PC-9 (cell line): ENCODE results near the gene SEC14L1.

Experiments used
- CTCF ChIP-seq: fragments of 200-600 bp; sonication (generic); conservative IDR thresholded peaks from 2 replicates; pipeline ENCODE4 v1.6.1; 2017; ENCODE audit warnings: mixed run types, antibody characterized with exemption, mild to moderate bottlenecking, moderate library complexity
- EZH2 ChIP-seq: fragments of 200-600 bp; sonication (generic); IDR thresholded peaks from 2 replicates; pipeline ENCODE4 v1.8.0; 2017; ENCODE audit warnings: antibody characterized with exemption, low read depth

GRCh38 chr17:77237232-77238008 is 96.7 kb downstream of the SEC14L1 start:
- TF ChIP-seq CTCF: no peak
- no peak for TF ChIP-seq EZH2
